Chondrocyte (in vitro differentiated cells): ENCODE results near the gene HUNK. TPM values are rescaled to one million over a fixed set of nuclear protein-coding genes. Genes with fewer than 3 reads are reported as not detected.

Source experiments
- DNase-seq: peaks from one replicate; pipeline ENCODE4 v3.0.0; 2021; ENCODE audit warnings: mixed read lengths, low spot score
- H3K27ac Mint-ChIP-seq: one replicate; pipeline ENCODE4 v1.8.0; 2021; ENCODE audit warnings: mild to moderate bottlenecking, moderate library complexity, mixed read lengths; ENCODE audit not compliant: unreplicated experiment
- H3K27me3 Mint-ChIP-seq: 2 replicates; pipeline ENCODE4 v1.8.0; 2021; ENCODE audit warnings: low read depth, mixed read lengths
- H3K36me3 Mint-ChIP-seq: 2 replicates; pipeline ENCODE4 v1.8.0; 2021; ENCODE audit warnings: low read depth, mixed read lengths
- H3K4me1 Mint-ChIP-seq: 2 replicates; pipeline ENCODE4 v1.8.0; 2021; ENCODE audit warnings: low read depth, mild to moderate bottlenecking, mixed read lengths
- H3K4me3 Mint-ChIP-seq: one replicate; pipeline ENCODE4 v1.8.0; 2021; ENCODE audit warnings: mild to moderate bottlenecking, moderate library complexity, mixed read lengths; ENCODE audit not compliant: unreplicated experiment
- H3K9me3 Mint-ChIP-seq: 2 replicates; pipeline ENCODE4 v1.8.0; 2021; ENCODE audit warnings: low read depth, mixed read lengths
- total RNA-seq: library from RNA; stranded (reverse); gene quantifications from 3 replicates; pipeline ENCODE4 v1.2.1, GENCODE V29; 2021
- TF ChIP-seq, protein P1 (sequence below): fragments of 200-600 bp; sonication (generic); IDR thresholded peaks from 2 replicates; pipeline ENCODE4 v1.5.0; 2021; ENCODE audit warnings: antibody characterized with exemption, mild to moderate bottlenecking, moderate library complexity

HUNK gene
- total RNA-seq, 1 donor from 2014 or later = 1.6 TPM

GRCh38 chr21:31882711-31883110 lies 9.9 kb downstream of the HUNK start:
- Mint-ChIP-seq H3K4me1 (peaks cover 9% of the 10 kb centered on the region), H3K27ac (no peak overlapping the region), H3K27me3 (no peaks in the 10 kb centered on the region), H3K4me3 (no peak overlapping the region), H3K36me3 (no peaks in the 10 kb centered on the region), H3K9me3 (no peaks in the 10 kb centered on the region)
- no peak for DNase-seq
- TF ChIP-seq, protein P1, sequence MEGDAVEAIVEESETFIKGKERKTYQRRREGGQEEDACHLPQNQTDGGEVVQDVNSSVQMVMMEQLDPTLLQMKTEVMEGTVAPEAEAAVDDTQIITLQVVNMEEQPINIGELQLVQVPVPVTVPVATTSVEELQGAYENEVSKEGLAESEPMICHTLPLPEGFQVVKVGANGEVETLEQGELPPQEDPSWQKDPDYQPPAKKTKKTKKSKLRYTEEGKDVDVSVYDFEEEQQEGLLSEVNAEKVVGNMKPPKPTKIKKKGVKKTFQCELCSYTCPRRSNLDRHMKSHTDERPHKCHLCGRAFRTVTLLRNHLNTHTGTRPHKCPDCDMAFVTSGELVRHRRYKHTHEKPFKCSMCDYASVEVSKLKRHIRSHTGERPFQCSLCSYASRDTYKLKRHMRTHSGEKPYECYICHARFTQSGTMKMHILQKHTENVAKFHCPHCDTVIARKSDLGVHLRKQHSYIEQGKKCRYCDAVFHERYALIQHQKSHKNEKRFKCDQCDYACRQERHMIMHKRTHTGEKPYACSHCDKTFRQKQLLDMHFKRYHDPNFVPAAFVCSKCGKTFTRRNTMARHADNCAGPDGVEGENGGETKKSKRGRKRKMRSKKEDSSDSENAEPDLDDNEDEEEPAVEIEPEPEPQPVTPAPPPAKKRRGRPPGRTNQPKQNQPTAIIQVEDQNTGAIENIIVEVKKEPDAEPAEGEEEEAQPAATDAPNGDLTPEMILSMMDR = no peak

DNA sequence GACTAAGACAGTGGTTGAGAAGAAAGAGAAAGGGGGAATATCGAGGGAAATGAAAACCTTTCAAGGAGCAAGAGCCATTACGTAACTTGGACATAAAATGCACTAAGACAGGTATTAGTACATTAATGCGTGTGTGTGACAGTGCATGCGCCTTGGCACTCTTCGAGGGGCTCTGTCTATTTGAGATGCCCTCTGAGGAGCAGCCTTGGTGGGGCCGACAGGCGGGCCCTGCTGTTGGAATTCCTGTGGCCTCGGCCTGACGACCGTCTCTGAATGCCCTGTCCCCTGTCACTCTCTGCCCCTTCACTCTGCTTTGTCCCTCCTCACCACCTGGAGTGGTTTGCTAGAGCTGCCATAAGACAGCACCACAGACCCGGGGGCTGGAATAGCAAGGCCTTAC lies 12.3 kb downstream of the HUNK start:
- Mint-ChIP-seq H3K9me3 (no peaks in the 10 kb centered on the region), H3K27ac (no peak overlapping the region), H3K4me3 (no peak overlapping the region), H3K27me3 (no peaks in the 10 kb centered on the region), H3K36me3 (no peaks in the 10 kb centered on the region), H3K4me1 (peaks cover 9% of the 10 kb centered on the region)
- no peak for DNase-seq
- TF ChIP-seq, protein P1 = no peak

DNA sequence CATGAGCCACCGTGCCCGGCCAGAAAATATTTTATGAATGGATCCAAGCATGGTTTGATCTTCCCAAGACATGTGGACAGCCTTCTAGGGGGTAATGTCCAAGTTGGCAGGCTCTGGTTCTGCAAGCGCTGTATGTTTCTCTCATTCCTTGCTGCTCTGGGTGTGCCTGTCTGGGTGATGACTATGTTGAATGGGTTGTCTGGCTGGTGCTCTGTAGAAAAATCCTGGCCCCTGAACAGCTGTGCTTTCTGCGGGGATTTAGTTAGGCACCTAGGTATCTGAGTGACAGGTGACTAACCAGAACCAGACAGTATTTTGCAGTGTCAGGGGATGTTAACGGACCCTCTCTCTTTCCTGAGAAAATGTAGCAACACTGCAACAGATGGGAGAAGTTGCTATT lies 14.1 kb downstream of the HUNK start:
- H3K36me3 Mint-ChIP-seq = no peaks in the 10 kb centered on the region
- H3K4me1 Mint-ChIP-seq = peaks cover 14% of the 10 kb centered on the region
- H3K27me3 Mint-ChIP-seq = no peaks in the 10 kb centered on the region
- H3K4me3 Mint-ChIP-seq = no peak overlapping the region
- no peak overlapping the region for H3K27ac Mint-ChIP-seq
- H3K9me3 Mint-ChIP-seq = no peaks in the 10 kb centered on the region
- TF ChIP-seq, protein P1 = no peak
- no peak for DNase-seq

- Mint-ChIP-seq H3K4me3 (no peak overlapping the region), H3K27ac (no peak overlapping the region), H3K9me3 (no peaks in the 10 kb centered on the region), H3K36me3 (no peaks in the 10 kb centered on the region), H3K4me1 (peaks cover 14% of the 10 kb centered on the region), H3K27me3 (no peaks in the 10 kb centered on the region)
- no peak for DNase-seq
- TF ChIP-seq, protein P1 = no peak
Observed at GRCh38 chr21:31887391-31887841, 14.6 kb downstream of the HUNK start.

DNA sequence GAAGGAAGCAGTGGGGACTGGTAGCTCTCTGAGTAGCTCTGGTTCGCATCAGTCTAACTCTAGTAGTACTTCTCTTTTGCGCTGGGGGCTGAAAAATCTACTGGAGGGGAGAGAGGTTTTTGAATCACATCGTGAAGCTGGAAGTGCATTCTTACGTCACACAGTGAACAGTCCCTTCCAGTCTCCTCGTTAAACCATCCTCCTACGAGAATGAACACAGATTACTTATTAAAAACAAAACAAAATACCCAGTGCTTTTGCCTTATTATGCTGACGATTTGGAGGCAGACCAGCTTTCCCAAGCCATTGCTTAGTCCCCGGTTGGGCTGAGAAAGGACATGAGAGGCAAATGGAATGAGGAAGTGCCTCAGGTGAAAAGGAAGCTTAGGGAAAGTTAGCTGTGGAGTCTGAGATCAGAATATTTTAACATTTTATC lies 16.1 kb downstream of the HUNK start:
- Mint-ChIP-seq H3K4me1 (peaks cover 29% of the 10 kb centered on the region), H3K4me3 (peak overlapping the region; percentile 40), H3K9me3 (no peaks in the 10 kb centered on the region), H3K36me3 (no peaks in the 10 kb centered on the region), H3K27ac (peak overlapping the region; percentile 68), H3K27me3 (no peaks in the 10 kb centered on the region)
- TF ChIP-seq, protein P1 = no peak
- no peak for DNase-seq
